KMS-11 (cell line): ENCODE data around the gene NLRP9.

Experiments
- H2AFZ ChIP-seq: fragments of 200-600 bp; sonication (generic); 2 replicates; pipeline ENCODE4 v1.6.1; 2016; ENCODE audit warnings: antibody characterized with exemption, mixed run types, low read depth
- H3K27ac ChIP-seq: fragments of 200-600 bp; sonication (generic); 2 replicates; pipeline ENCODE4 v1.6.1; 2016; ENCODE audit warnings: mild to moderate bottlenecking, mixed run types
- H3K27me3 ChIP-seq: fragments of 200-600 bp; sonication (generic); 2 replicates; pipeline ENCODE4 v1.6.1; 2017; ENCODE audit warnings: mild to moderate bottlenecking, low read depth, mixed run types, moderate library complexity; ENCODE audit not compliant: insufficient read depth
- H3K36me3 ChIP-seq: fragments of 200-600 bp; sonication (generic); 2 replicates; pipeline ENCODE4 v1.6.1; 2017; ENCODE audit warnings: mild to moderate bottlenecking, mixed run types; ENCODE audit not compliant: insufficient read depth
- H3K4me1 ChIP-seq: fragments of 200-600 bp; sonication (generic); 2 replicates; pipeline ENCODE4 v1.6.1; 2016; ENCODE audit warnings: mild to moderate bottlenecking, low read depth, mixed run types; ENCODE audit not compliant: poor library complexity, severe bottlenecking
- H3K4me2 ChIP-seq: fragments of 200-600 bp; sonication (generic); 2 replicates; pipeline ENCODE4 v1.7.0; 2016; ENCODE audit warnings: mild to moderate bottlenecking, mixed run types
- H3K4me3 ChIP-seq: fragments of 200-600 bp; sonication (generic); IDR thresholded peaks from 2 replicates; pipeline ENCODE4 v1.6.1; 2017; ENCODE audit warnings: low read depth, low read length, mixed read lengths; ENCODE audit not compliant: insufficient read depth
- H3K79me2 ChIP-seq: fragments of 200-600 bp; sonication (generic); 2 replicates; pipeline ENCODE4 v1.6.1; 2016; ENCODE audit warnings: low read depth, mixed run types; ENCODE audit not compliant: insufficient read depth
- H3K9ac ChIP-seq: fragments of 200-600 bp; sonication (generic); 2 replicates; pipeline ENCODE4 v1.6.1; 2016; ENCODE audit warnings: mild to moderate bottlenecking, mixed run types
- H4K20me1 ChIP-seq: fragments of 200-600 bp; sonication (generic); 2 replicates; pipeline ENCODE4 v1.6.1; 2016; ENCODE audit warnings: mild to moderate bottlenecking, mixed run types; ENCODE audit not compliant: insufficient read depth
- CTCF ChIP-seq: fragments of 200-600 bp; sonication (generic); conservative IDR thresholded peaks from 2 replicates; pipeline ENCODE4 v1.6.1; 2017; ENCODE audit warnings: low read depth, mild to moderate bottlenecking, antibody characterized with exemption, low read length, moderate library complexity, mixed read lengths

Gene NLRP9

DNA sequence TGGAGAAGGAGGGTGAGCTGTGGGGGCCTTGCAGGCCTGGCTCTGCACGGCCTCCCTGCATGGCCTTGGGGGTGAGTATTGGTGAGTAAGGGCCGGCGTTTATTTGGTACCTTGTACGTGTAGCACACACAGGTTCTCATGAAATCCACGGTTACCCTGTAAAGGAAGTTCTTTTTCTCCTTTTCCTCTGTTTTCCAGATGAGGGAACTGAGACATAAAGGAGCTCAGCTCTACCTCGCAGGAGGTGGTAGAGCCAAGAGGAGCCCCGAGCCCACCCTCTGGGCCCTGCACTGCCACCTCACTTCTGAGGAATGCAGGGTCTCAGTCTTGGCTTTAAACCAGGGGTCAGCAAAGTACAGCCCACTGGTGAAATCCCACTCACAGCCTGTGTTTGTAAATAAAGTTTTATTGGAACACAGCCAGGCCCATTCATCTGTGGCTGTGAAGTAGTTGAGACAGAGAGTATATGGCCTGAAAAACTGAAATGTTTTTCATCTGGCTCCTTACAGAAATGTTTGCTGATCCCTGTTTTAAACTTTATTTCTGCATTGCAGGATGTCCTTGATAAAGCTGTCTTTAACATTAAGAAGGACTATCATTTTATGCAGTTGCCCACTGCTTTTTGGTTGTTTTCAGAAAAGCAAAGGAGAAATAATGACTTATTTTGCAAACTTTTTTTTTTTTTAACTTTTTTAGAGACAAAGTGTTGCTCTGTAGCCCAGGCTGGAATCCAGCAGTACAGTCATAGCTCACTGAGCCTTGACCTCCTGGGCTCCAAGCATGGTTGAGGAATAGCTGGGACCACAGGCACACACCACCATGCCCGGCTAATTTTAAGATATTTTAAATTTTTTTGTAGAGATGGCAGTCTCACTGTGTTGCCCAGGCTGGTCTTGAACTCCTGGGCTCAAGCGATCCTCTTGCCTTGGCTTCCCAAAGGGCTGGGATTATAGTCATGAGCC is 56.8 kb downstream of the NLRP9 start:
- no peaks in the 10 kb centered on the region for H3K27me3 ChIP-seq
- H3K79me2 ChIP-seq, result peaks cover 72% of the 10 kb centered on the region
- H3K4me1 ChIP-seq, result peaks cover 21% of the 10 kb centered on the region
- H4K20me1 ChIP-seq, result 0 out of 2 replicates have a peak, but pooled peaks cover 11% of the 10 kb centered on the region
- TF ChIP-seq CTCF, result no peak
- no peak overlapping the region for H2AFZ ChIP-seq
- no peak overlapping the region for H3K9ac ChIP-seq
- H3K4me2 ChIP-seq, result no peak overlapping the region
- H3K4me3 ChIP-seq, result no peak overlapping the region
- no peak overlapping the region for H3K27ac ChIP-seq
- no peaks in the 10 kb centered on the region; the same call in 1 of the 2 replicates for H3K36me3 ChIP-seq

DNA sequence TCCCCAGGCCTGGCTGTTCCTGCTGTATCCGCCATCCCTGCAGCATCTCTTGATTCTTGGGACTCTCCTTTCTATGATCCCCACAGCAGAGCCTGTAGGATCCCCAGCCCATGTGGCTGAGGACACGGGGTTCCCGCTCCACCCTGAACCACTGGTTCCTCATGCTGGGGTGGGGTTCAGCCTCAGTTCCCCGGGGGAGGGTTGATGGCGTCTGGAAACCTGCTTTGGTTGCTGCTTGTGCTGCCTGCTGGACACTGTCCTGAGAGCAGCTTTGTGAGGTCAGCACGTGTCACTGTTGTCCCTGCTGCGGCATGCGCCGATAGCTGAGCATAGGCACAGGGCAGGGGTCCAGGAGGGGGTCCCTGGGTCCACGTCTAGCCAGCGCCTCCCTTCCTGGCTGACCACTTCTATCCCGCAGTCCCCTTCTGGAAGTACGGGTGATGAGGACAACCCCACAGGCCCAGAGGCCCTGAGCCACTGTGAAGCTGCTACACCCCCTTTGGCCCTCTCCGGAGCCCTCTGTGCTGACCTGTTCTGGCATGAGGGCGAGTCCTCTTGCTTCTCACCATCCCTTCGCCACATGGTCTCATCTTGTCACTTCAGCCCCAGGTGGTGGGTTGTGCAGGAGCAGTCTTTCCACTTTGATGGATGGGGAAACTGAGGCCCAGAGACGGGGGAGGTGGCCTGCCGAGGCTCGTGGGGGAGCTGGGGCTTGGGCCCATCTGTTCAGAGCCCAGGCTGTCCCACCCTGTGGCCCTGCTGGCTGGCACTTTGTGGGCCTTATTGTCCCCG is 57.7 kb downstream of the NLRP9 start:
- H3K27me3 ChIP-seq, result no peaks in the 10 kb centered on the region
- H3K4me1 ChIP-seq, result peaks cover 25% of the 10 kb centered on the region
- H3K36me3 ChIP-seq, result no peaks in the 10 kb centered on the region; the same call in 1 of the 2 replicates
- peaks cover 81% of the 10 kb centered on the region for H3K79me2 ChIP-seq
- TF ChIP-seq CTCF, result no peak
- H2AFZ ChIP-seq, result no peak overlapping the region
- H3K9ac ChIP-seq, result no peak overlapping the region
- H3K4me3 ChIP-seq, result no peak overlapping the region
- H3K27ac ChIP-seq, result no peak overlapping the region
- no peak overlapping the region for H3K4me2 ChIP-seq
- H4K20me1 ChIP-seq, result 0 out of 2 replicates have a peak, but pooled peaks cover 11% of the 10 kb centered on the region

GRCh38 chr19:55679343-55680257 is 58.6 kb downstream of the NLRP9 start:
- H3K4me3 ChIP-seq, result no peak overlapping the region
- peaks cover 25% of the 10 kb centered on the region for H3K4me1 ChIP-seq
- no peaks in the 10 kb centered on the region; the same call in 1 of the 2 replicates for H3K36me3 ChIP-seq
- no peak overlapping the region for H3K27ac ChIP-seq
- no peaks in the 10 kb centered on the region for H3K27me3 ChIP-seq
- H2AFZ ChIP-seq, result no peak overlapping the region
- TF ChIP-seq CTCF, result no peak
- H4K20me1 ChIP-seq, result 0 out of 2 replicates have a peak, but pooled peaks cover 11% of the 10 kb centered on the region
- H3K79me2 ChIP-seq, result peaks cover 82% of the 10 kb centered on the region
- H3K4me2 ChIP-seq, result no peak overlapping the region
- H3K9ac ChIP-seq, result no peak overlapping the region
